ENCODE results near the gene BANP. TPM values are rescaled to one million over a fixed set of nuclear protein-coding genes. Genes with fewer than 3 reads are reported as not detected.

Gene BANP
- total RNA-seq, 4 donors from 2014 or later: 7.4 to 45.5 (median 20.3) TPM

DNA sequence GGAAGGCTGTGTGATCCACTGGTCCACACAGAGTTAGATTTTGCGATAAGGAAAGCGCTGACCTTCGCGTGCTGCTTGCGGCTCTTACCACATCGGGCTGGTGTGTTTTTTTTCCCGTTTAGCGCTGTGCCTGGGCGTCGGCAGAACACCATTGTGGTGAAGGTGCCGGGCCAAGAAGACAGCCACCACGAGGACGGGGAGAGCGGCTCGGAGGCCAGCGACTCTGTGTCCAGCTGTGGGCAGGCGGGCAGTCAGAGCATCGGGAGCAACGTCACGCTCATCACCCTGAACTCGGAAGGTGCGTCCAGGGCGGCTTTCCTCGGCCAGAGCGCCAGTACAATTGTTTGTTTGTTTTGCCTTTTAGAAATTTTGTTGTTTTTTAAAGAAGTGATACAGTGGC, 54.7 kb downstream of the BANP start:
- no peaks in the 10 kb centered on the region for H3K36me3 ChIP-seq
- no peaks in the 10 kb centered on the region for H3K27me3 ChIP-seq
- no peaks in the 10 kb centered on the region for H3K4me1 ChIP-seq
- H3K9me3 ChIP-seq: no peaks in the 10 kb centered on the region
- no peak overlapping the region for H3K27ac ChIP-seq
- no peak overlapping the region for H3K4me3 ChIP-seq
- TF ChIP-seq, protein P1, sequence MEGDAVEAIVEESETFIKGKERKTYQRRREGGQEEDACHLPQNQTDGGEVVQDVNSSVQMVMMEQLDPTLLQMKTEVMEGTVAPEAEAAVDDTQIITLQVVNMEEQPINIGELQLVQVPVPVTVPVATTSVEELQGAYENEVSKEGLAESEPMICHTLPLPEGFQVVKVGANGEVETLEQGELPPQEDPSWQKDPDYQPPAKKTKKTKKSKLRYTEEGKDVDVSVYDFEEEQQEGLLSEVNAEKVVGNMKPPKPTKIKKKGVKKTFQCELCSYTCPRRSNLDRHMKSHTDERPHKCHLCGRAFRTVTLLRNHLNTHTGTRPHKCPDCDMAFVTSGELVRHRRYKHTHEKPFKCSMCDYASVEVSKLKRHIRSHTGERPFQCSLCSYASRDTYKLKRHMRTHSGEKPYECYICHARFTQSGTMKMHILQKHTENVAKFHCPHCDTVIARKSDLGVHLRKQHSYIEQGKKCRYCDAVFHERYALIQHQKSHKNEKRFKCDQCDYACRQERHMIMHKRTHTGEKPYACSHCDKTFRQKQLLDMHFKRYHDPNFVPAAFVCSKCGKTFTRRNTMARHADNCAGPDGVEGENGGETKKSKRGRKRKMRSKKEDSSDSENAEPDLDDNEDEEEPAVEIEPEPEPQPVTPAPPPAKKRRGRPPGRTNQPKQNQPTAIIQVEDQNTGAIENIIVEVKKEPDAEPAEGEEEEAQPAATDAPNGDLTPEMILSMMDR (IDR thresholded peaks at IDR 0.05): no peak
- TF ChIP-seq POLR2A (IDR thresholded peaks at IDR 0.05): no peak
- intact Hi-C loops (cut with DNase I; ENCODE audit: low total_unique reads): no loop called here
- no peak for DNase-seq

DNA sequence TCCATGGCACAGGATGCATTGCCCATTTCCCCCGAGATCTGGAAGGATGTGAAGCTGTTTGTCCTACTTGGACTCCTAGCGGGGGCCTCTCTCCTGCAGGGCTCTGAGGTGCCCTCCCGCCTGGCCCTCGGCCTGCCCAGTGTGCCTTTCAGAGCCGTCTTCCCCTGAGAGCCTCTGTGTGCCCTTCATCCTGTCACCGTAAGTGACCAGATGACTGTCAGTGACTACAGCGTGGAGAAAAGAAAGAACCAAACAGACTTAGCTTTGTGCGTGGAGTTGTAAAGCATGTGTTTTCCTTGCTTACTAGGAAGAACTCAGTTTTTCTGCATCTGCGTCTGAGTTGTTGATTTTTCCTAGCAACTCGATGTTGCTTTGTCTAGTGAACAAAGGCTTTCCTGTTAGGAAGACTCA, 56.1 kb downstream of the BANP start:
- H3K4me3 ChIP-seq: no peak overlapping the region
- no peaks in the 10 kb centered on the region for H3K9me3 ChIP-seq
- no peak for TF ChIP-seq POLR2A (IDR thresholded peaks at IDR 0.05)
- TF ChIP-seq, protein P1 (IDR thresholded peaks at IDR 0.05): no peak
- intact Hi-C loops (cut with DNase I; ENCODE audit: low total_unique reads): no loop called here
- no peaks in the 10 kb centered on the region for H3K4me1 ChIP-seq
- no peak for DNase-seq
- no peaks in the 10 kb centered on the region for H3K27me3 ChIP-seq
- no peak overlapping the region for H3K27ac ChIP-seq
- H3K36me3 ChIP-seq: no peaks in the 10 kb centered on the region

DNA sequence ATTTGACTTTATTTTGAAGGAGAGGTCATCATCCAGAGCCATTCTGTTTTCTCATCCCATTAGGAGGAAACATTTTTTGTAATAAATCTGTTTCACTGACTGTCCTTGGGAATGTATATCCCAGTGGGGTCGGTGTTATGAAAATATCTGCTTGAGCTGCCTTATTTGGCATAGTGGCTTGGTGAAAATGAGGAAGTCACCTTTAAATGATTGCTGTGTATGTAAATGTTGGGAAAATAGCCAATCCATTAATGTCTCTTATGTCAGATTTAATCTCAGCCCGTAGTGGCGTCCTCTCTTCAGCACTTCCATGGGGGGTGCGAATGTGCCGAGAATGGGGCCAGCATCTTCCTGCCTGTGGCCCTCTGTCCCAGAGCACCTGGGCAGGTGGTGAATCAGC, 57.6 kb downstream of the BANP start:
- Histone ChIP-seq H3K9me3 (no peaks in the 10 kb centered on the region), H3K27me3 (no peaks in the 10 kb centered on the region), H3K27ac (no peak overlapping the region), H3K4me1 (no peaks in the 10 kb centered on the region), H3K4me3 (no peak overlapping the region), H3K36me3 (no peaks in the 10 kb centered on the region)
- no peak for DNase-seq
- intact Hi-C loops (cut with DNase I; ENCODE audit: low total_unique reads): no loop called here
- TF ChIP-seq, protein P1 (IDR thresholded peaks at IDR 0.05): no peak

DNA sequence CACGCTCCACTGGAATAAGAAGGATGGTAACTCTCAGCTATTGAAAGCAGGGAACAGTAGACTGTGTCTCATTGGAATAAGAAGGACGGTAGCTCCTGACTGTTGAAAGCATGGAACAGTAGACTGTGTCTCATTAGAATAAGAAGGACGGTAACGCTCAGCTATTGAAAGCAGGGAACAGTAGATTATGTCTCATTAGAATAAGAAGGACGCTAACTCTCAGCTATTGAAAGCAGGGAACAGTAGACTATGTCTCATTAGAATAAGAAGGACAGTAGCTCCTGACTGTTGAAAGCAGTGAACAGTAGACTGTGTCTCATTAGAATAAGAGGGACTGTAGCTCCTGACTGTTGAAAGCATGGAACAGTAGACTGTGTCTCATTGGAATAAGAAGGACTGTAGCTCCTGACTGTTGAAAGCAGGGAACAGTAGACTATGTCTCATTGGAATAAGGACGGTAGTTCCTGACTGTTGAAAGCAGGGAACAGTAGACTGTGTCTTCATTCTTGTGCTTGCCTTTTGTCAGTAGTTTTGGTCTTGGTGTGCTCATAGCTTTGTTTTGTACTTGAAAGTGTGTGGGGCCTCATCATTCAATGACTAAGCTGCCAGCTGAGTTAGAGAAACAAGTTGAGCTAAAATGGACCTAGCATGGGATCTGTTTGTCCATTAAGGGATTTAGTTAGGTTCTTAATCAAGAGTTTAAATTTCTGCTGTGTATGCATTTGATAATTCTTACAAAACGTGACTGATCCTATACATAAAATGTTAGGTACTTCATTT, 58.5 kb downstream of the BANP start:
- TF ChIP-seq POLR2A (IDR thresholded peaks at IDR 0.05): no peak
- TF ChIP-seq, protein P1 (IDR thresholded peaks at IDR 0.05): no peak
- intact Hi-C loops (cut with DNase I; ENCODE audit: low total_unique reads): no loop called here
- H3K27me3 ChIP-seq: no peaks in the 10 kb centered on the region
- DNase-seq: no peak
- no peak overlapping the region for H3K27ac ChIP-seq
- H3K4me1 ChIP-seq: no peaks in the 10 kb centered on the region
- H3K9me3 ChIP-seq: no peaks in the 10 kb centered on the region
- no peaks in the 10 kb centered on the region for H3K36me3 ChIP-seq
- H3K4me3 ChIP-seq: no peak overlapping the region

DNA sequence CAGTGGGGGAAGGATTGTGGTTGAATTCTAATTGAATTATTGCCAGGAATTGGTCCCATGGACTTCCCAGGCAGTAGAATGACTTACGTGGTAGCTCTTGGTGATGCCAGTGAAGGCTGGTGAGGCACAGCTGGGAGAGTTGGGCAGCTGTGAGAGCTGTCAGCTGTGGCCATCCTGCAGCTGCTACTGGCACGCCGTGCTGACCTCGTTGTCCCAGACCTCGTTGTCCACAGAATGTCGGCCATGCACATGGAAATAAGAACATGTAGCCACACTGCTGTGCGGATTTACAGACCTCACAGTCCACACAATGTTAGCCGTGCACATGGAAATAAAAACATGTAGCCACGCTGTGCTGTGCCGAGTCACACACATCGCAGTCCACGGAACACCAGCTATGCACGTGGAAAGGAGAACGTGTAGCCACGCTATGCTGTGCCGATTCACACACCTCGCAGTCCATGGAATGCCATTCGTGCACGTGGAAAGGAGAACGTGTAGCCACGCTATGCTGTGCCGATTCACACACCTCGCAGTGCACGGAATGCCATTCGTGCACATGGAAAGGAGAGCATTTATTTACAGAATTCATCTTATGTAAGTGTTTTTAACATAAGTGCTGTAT, 59.2 kb downstream of the BANP start:
- no peak for DNase-seq
- intact Hi-C loops (cut with DNase I; ENCODE audit: low total_unique reads): no loop called here
- TF ChIP-seq POLR2A (IDR thresholded peaks at IDR 0.05): no peak
- TF ChIP-seq, protein P1 (IDR thresholded peaks at IDR 0.05): no peak
- H3K4me1 ChIP-seq: no peaks in the 10 kb centered on the region
- H3K27ac ChIP-seq: no peak overlapping the region
- no peaks in the 10 kb centered on the region for H3K36me3 ChIP-seq
- H3K9me3 ChIP-seq: no peaks in the 10 kb centered on the region
- no peak overlapping the region for H3K4me3 ChIP-seq
- no peaks in the 10 kb centered on the region for H3K27me3 ChIP-seq
